GM12891 (cell line): Measurements from ENCODE around the gene PLSCR5.
A peak's percentile ranks its signal among the peaks of the same experiment; 100 is the strongest.

Experiments
- DNase-seq: peaks from one replicate; pipeline ENCODE4 v3.0.0; 2011; ENCODE audit warnings: low spot score; ENCODE audit not compliant: insufficient read length
- FAIRE-seq: peaks from 2 replicates; lab custom pipeline; 2011; peaks lifted over from hg19 to GRCh38; lab: Jason Lieb, UNC
- PAX5 ChIP-seq: IDR thresholded peaks from 2 replicates; pipeline ENCODE4 v1.6.1; 2011; ENCODE audit warnings: low read length, moderate library complexity, mild to moderate bottlenecking; ENCODE audit not compliant: insufficient read depth, severe bottlenecking
- POLR2A ChIP-seq: IDR thresholded peaks from 2 replicates; pipeline ENCODE4 v1.6.1; 2011; ENCODE audit warnings: low read depth, low read length, control low read depth
- POLR2AphosphoS5 ChIP-seq: IDR thresholded peaks from 2 replicates; pipeline ENCODE4 v1.6.1; 2011; ENCODE audit warnings: low read depth, low read length, control low read depth
- POU2F2 ChIP-seq: IDR thresholded peaks from 2 replicates; pipeline ENCODE4 v1.6.1; 2011; ENCODE audit warnings: low read depth, mild to moderate bottlenecking, control low read depth, low read length, moderate library complexity
- SPI1 ChIP-seq: IDR thresholded peaks from 2 replicates; pipeline ENCODE4 v1.6.1; 2011; ENCODE audit warnings: low read depth, low read length, control low read depth
- TAF1 ChIP-seq: IDR thresholded peaks from 2 replicates; pipeline ENCODE4 v1.6.1; 2011; ENCODE audit warnings: low read depth, low read length, control low read depth

Gene PLSCR5

DNA sequence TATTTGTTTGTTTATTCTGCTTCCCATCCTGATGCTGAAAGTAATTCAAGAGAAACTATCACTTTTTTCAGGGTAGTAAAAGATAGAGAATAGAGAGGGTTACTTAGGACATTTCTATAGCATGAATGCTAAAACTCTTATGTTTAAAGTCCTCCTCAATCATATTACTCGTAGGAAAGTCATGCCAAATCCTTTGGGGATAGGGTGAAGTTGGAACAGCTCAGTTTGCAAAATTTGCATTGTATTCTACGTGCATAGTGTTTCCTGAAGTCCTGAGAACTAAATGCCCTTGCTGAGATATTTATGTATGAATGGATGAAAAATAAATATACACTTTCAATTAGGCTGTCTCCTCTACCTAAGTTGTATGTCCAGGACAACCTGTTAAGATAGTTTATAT, 14.6 kb downstream of the PLSCR5 start:
- TF ChIP-seq POLR2AphosphoS5 (no peak), TAF1 (no peak), POU2F2 (no peak), POLR2A (no peak), SPI1 (no peak), PAX5 (no peak)
- FAIRE-seq, result no peak
- no peak for DNase-seq

DNA sequence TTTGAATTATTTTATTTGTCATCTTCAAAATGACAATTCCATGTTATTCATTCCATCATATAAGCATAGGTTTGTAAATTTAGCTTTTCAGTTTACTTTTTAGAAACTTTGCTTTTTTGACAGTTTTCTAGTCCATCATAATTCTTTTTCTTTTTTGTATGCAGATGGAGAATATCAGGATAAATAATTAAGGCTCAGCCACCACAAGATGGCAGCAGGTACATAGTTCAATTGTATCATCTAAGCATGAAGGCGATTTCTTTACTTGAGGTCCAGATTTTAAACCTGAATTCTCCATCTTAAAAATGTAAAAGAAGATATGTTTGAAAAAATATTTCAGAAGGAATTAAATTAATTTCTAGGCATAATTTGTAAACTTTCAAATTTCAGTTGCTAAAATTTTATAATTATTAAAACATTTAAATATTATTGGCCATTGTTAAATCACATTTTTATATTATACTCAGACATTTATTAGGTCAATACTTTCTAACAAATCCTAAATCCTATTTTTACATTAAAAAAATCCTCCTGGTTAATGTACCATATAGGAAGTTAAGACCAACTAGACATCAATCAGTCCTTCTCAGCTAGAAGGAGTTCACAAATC, 15.1 kb downstream of the PLSCR5 start:
- no peak for FAIRE-seq

DNA sequence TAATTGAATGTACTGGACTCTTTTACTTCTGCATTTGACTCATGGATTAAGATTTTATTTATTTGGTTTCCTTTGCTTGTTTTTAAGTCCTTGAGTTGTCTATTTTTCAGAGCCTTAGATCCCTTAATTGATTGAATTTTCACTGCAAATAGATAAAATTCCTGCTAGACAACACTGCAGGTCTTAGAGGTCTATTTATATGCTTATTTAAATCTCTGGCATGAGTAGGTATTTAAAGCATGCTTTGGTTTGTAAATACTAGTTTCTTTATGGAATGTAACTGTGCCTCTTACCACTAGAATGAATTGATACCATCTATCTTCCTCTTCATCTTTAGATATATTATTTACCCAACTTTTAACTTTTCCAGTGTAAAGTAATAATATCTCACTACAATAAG, 20.0 kb downstream of the PLSCR5 start:
- TF ChIP-seq PAX5, result no peak
- no peak for TF ChIP-seq POU2F2
- TF ChIP-seq POLR2AphosphoS5, result no peak
- no peak for TF ChIP-seq TAF1
- no peak for TF ChIP-seq POLR2A
- TF ChIP-seq SPI1, result no peak
- FAIRE-seq (no peak), DNase-seq (no peak)

More for the DNA sequence above, 15.1 kb downstream of the PLSCR5 start:
- TF ChIP-seq POU2F2, result no peak
- no peak for TF ChIP-seq TAF1
- no peak for TF ChIP-seq POLR2AphosphoS5
- TF ChIP-seq PAX5, result no peak
- TF ChIP-seq SPI1, result no peak
- no peak for TF ChIP-seq POLR2A
- DNase-seq, result no peak

DNA sequence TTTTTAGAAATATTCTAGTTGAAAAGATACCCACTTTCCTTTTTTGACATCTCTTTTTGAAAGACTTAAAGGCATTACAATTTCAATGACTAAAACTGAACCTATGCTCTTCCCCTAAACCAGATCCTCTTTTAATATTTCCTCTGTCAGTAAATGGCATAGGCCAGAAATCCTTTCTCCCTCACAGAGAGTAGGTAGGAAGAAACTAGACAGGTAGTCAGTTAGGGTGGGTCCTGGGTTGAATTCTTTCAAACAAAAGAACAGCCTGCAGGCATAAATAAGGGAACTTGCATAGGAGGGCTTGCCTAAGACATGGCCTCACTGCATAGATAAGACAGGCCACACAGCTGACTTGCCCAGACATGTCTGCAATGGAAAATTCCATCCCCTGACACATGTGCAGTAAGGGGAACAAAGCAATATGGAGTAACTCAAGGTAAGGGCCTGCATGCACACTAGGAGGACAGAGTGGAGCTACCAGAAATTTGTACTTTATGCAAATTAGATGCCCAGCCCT, 23.1 kb downstream of the PLSCR5 start:
- FAIRE-seq, result no peak
- DNase-seq, result no peak
- 0 out of 2 replicates have a peak, but pooled peaks have one; percentile 30 for TF ChIP-seq SPI1
- no peak for TF ChIP-seq POU2F2
- no peak for TF ChIP-seq TAF1
- TF ChIP-seq PAX5, result no peak

GRCh38 chr3:146581080-146581601, 24.0 kb downstream of the PLSCR5 start:
- no peak for TF ChIP-seq TAF1
- TF ChIP-seq POLR2AphosphoS5, result no peak
- no peak for TF ChIP-seq SPI1
- TF ChIP-seq PAX5, result no peak
- no peak for TF ChIP-seq POLR2A
- no peak for TF ChIP-seq POU2F2
- FAIRE-seq (no peak), DNase-seq (no peak)

DNA sequence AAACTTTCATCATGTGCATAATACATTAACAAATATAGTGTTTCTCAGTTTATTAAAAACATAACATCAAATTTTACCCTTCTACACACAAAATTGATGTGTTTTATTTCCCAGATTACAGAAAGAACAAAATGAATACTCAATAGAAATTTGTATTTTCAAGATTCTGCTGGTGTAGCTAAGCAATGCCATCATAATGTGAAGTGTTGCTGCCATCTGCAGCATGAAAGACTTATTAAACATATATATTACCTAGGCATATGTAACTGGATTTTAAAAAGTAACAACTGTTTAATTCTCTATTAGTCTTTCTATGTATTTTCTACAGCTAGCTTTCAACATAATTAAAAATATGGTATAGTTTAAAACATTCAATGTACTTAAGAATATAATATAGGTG, 27.5 kb downstream of the PLSCR5 start:
- no peak for FAIRE-seq
- DNase-seq, result no peak
- TF ChIP-seq SPI1, result no peak
- TF ChIP-seq POLR2A, result no peak

- DNase-seq (no peak), FAIRE-seq (no peak)
- TF ChIP-seq TAF1, result no peak
- TF ChIP-seq POLR2AphosphoS5, result no peak
- no peak for TF ChIP-seq SPI1
- TF ChIP-seq POLR2A, result no peak
- TF ChIP-seq PAX5, result no peak
Observed at GRCh38 chr3:146575636-146576035, 29.5 kb downstream of the PLSCR5 start.

- FAIRE-seq, result no peak
- TF ChIP-seq TAF1 (no peak), SPI1 (no peak), PAX5 (no peak)
- DNase-seq, result no peak
Observed at GRCh38 chr3:146574173-146574572, 31.0 kb downstream of the PLSCR5 start.

DNA sequence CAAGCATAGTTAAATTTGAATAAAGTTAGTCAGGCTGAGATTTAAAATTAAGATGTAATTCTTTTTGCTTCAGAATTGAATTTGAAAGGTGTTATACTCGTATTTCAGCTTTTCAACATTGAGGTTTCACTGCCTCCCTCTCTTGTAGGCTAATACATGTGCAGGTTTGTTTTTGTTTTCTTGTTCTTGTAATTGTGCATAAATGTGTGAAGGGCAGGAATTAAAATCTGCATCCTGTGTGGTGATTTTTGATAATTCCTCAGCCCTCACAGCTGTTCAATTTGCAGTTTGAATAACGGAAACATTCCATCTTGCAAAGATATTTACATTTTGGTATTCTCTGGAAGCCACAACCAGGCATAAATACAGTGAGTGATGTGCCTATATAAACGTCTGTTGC, 35.8 kb downstream of the PLSCR5 start:
- no peak for DNase-seq
- FAIRE-seq, result no peak
- no peak for TF ChIP-seq PAX5
- no peak for TF ChIP-seq TAF1
- TF ChIP-seq POLR2A, result no peak
- TF ChIP-seq SPI1, result no peak
- no peak for TF ChIP-seq POLR2AphosphoS5
- no peak for TF ChIP-seq POU2F2

GRCh38 chr3:146566138-146566537, 39.0 kb downstream of the PLSCR5 start:
- FAIRE-seq, result no peak
- no peak for DNase-seq
- TF ChIP-seq POLR2AphosphoS5 (no peak), POLR2A (no peak), TAF1 (no peak), PAX5 (no peak), POU2F2 (no peak), SPI1 (no peak)

GRCh38 chr3:146561879-146562278, 43.3 kb downstream of the PLSCR5 start:
- FAIRE-seq (no peak), DNase-seq (no peak)
- TF ChIP-seq SPI1 (no peak), PAX5 (no peak), POLR2A (no peak), TAF1 (no peak), POLR2AphosphoS5 (no peak), POU2F2 (no peak)
